Measurements from ENCODE around the gene ARHGAP8.
"Not testable (repeated sequence)": the region's sequence is repeated elsewhere in the genome, so short reads cannot be mapped to it uniquely, and the experiment has no call there.

Gene ARHGAP8

DNA sequence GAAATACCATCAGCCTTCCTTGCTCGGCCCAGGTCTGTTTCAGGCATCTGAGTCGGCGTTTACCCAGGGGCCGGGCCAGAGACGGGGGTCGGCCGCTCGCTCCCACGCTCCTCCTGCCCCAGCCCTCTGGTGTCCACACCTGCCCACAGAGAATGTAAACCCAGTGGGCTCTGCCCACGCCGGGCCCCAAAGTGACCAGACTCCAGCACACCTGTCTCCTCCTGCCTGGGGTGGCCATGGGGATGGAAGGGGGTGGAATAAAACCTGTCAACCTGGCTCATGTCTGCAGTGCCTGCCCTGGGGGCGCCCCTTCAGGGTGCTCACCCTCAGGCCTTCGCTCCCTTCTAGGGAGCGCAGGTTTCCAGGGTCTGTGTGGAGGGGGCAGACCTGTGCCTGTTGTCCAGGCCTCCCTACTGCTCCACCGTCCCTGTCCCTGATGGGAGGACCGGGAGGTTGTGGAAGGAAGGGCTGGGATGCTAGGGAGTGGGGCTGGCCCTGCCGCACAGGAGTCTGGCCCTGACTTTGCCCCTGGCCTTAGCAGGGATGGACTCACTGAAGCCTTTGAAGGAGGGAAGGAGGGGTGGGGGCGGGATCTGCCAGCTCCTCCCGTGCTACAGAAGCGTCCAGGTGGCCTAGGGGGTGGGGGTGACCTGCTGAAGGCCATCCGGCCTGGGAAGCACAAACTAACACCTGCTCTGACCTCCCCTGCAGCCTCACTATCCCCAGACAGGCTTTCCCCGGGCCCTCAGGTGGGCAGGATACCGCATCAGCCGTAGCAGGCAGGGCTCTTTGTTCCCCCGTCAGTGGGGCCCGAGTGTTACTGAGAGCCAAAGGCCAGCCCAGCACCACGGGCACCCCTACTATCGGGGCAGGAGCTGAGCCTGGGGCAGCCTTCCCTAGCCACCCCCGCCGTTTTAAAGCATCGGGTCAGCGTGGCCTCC is 14.7 kb upstream of the ARHGAP8 start:
- Histone ChIP-seq H3K36me3 (ENCODE audit: insufficient read depth, low read length) (no peaks in the 10 kb centered on the region), H3K9me3 (ENCODE audit: low read length) (no peaks in the 10 kb centered on the region), H2AFZ (ENCODE audit: low read depth, low read length) (no peak overlapping the region), H3K4me1 (ENCODE audit: insufficient read depth, low read length) (no peaks in the 10 kb centered on the region), H3K4me3 (ENCODE audit: low read length) (no peak overlapping the region), H3K27me3 (ENCODE audit: insufficient read depth, low read length) (peaks cover 4% of the 10 kb centered on the region)

DNA sequence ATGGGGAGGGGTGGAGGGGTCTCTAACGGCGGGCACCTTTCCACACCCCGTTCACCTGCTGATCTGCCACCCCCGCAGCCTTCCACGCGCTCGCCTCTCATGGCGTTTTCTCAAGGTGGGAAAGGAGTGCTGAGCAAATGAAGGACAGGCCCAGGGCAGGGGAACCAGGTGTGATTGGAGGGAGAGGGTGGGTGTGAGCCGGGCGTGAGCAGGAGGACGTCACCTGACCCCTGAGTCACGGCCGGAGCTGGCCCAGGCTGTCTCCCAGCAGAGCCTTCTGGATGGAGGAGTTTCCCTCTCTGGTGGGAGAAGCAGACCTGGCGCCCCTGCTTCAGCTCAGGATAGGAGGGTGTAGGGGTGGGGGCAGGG is 14.0 kb upstream of the ARHGAP8 start:
- no peaks in the 10 kb centered on the region for H3K9me3 ChIP-seq (ENCODE audit: low read length)
- H3K27me3 ChIP-seq (ENCODE audit: insufficient read depth, low read length): peaks cover 4% of the 10 kb centered on the region
- no peaks in the 10 kb centered on the region for H3K36me3 ChIP-seq (ENCODE audit: insufficient read depth, low read length)
- H3K4me1 ChIP-seq (ENCODE audit: insufficient read depth, low read length): no peaks in the 10 kb centered on the region
- no peak overlapping the region for H3K4me3 ChIP-seq (ENCODE audit: low read length)
- H2AFZ ChIP-seq (ENCODE audit: low read depth, low read length): no peak overlapping the region

DNA sequence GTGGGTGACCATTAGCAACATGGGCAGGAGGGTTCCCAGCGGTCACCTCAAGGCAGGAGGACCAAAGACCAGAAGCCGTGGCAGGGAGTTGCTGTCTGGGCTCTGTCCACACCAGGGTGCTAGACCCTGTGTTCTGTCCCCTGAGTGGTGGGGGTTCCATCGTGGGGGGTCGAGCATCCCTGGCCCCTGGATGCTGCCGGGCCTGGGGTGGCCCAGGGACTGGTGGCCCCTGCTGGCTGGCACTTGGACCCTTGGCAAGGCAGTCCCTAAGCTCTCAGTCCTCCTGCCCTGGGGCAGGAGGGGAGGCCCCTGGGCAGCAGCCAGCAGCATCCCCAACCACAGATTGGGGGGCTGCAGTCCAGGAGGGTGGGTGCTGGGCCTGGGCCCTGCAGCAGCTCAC is 13.4 kb upstream of the ARHGAP8 start:
- H3K27me3 ChIP-seq (ENCODE audit: insufficient read depth, low read length): peaks cover 4% of the 10 kb centered on the region
- H3K9me3 ChIP-seq (ENCODE audit: low read length): no peaks in the 10 kb centered on the region
- no peak overlapping the region for H2AFZ ChIP-seq (ENCODE audit: low read depth, low read length)
- H3K4me1 ChIP-seq (ENCODE audit: insufficient read depth, low read length): no peaks in the 10 kb centered on the region
- H3K36me3 ChIP-seq (ENCODE audit: insufficient read depth, low read length): no peaks in the 10 kb centered on the region
- H3K4me3 ChIP-seq (ENCODE audit: low read length): no peak overlapping the region

DNA sequence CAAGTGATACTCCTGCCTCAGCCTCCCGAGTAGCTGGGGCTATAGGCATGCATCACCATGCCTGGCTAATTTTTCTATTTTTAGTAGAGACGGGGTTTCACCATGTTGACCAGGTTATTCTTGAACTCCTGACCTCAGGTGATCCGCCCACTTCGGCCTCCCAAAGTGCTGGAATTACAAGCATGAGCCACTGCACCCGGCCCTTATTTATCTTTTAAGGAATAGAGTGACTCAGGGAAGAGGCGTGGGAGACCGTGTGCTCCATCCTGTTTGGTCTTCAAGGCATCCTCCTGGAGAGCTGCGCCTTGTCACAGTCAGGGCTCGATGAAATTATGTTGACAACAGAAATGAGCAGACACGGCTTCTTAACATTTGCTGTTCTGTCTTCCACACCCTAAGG is 12.7 kb upstream of the ARHGAP8 start:
- not testable (repeated sequence) for H3K36me3 ChIP-seq (ENCODE audit: insufficient read depth, low read length); H3K4me1 ChIP-seq (ENCODE audit: insufficient read depth, low read length); H3K27me3 ChIP-seq (ENCODE audit: insufficient read depth, low read length); H3K9me3 ChIP-seq (ENCODE audit: low read length); H2AFZ ChIP-seq (ENCODE audit: low read depth, low read length); H3K4me3 ChIP-seq (ENCODE audit: low read length)

DNA sequence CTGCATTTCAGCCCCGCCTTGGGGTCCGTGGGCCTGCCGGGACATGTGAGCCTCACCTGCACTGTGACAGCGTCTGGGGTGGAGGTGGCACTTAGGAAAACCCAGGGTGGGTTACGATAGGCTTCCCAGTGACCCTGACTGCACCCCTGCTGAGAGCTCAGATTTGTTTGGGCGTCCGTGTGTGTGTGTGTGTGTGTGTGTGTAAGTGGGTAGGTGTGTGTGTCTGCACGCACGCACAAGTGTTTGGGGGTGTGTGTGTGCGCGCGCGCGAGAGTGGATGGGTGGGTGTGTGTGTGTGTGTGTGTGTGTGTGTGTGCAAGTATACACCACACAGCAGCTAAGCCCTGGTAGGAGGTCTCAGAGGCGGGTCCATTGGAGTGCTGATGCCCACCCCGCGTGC is 12.1 kb upstream of the ARHGAP8 start:
- H3K9me3 ChIP-seq (ENCODE audit: low read length): no peaks in the 10 kb centered on the region
- no peaks in the 10 kb centered on the region for H3K4me1 ChIP-seq (ENCODE audit: insufficient read depth, low read length)
- peaks cover 4% of the 10 kb centered on the region for H3K27me3 ChIP-seq (ENCODE audit: insufficient read depth, low read length)
- no peak overlapping the region for H3K4me3 ChIP-seq (ENCODE audit: low read length)
- H2AFZ ChIP-seq (ENCODE audit: low read depth, low read length): no peak overlapping the region
- no peaks in the 10 kb centered on the region for H3K36me3 ChIP-seq (ENCODE audit: insufficient read depth, low read length)

DNA sequence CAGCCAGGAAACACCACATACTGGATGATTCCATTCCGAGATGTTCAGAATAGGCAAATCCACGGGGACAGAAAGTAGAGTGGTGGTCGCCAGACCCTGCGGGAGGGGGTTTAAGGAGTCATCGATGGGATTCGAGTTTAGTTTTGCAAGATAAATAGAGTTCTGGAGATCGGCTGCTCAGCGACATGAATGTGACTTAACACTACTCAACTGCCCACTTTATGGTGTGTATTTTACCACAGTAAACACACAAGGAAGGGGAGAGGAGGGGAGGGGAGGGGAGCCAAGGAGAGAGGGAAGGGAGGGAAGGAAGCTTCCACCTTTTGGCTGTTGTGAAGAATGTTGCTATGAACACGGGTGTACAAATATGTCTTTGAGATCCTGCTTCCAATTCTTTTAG is 10.4 kb upstream of the ARHGAP8 start:
- H3K9me3 ChIP-seq (ENCODE audit: low read length): no peaks in the 10 kb centered on the region
- H3K36me3 ChIP-seq (ENCODE audit: insufficient read depth, low read length): no peaks in the 10 kb centered on the region
- H3K4me1 ChIP-seq (ENCODE audit: insufficient read depth, low read length): peaks cover 8% of the 10 kb centered on the region
- no peak overlapping the region for H2AFZ ChIP-seq (ENCODE audit: low read depth, low read length)
- peaks cover 13% of the 10 kb centered on the region for H3K27me3 ChIP-seq (ENCODE audit: insufficient read depth, low read length)
- H3K4me3 ChIP-seq (ENCODE audit: low read length): no peak overlapping the region

DNA sequence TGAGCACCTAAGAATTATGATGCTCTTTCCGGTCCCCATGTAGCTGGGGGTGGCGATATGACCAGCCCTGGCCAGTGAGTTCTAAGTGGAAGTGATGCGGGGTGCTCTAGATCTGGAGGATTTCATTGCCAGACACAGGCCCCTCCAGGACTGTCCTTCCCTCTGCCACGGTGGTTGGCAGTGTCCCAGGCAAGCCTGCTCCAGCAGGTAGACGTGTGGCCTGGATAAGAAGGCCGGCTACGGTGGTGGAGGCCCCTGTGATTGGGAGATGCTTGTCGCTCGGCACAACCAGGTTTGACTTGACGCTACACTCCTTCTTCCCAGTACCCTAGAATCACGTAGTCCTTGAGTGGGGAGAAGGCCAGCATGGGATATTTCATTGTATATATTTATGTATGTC is 9.1 kb upstream of the ARHGAP8 start:
- Histone ChIP-seq H3K4me3 (ENCODE audit: low read length) (no peak overlapping the region), H2AFZ (ENCODE audit: low read depth, low read length) (no peak overlapping the region), H3K27me3 (ENCODE audit: insufficient read depth, low read length) (peaks cover 11% of the 10 kb centered on the region), H3K9me3 (ENCODE audit: low read length) (no peaks in the 10 kb centered on the region), H3K4me1 (ENCODE audit: insufficient read depth, low read length) (peaks cover 8% of the 10 kb centered on the region), H3K36me3 (ENCODE audit: insufficient read depth, low read length) (no peaks in the 10 kb centered on the region)

DNA sequence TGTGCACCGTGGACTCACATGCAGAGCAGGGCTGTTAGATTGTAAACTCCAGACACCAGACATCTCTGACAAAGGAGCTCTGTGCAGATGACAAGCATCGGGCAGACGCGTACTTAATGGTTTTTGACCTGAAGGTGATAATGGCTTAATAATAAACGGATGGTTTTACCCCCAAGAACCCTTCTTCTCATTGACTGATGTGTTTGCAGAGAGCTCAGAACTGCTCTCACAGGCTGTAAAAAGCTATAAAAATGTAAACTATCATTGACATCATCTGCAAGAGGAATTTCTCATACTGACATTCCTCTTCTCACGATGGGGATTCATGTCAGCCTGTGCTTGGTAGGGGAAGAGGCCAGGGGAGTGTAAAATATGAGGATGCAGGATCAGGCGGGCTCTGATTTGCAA is 8.6 kb upstream of the ARHGAP8 start:
- Histone ChIP-seq H3K4me3 (ENCODE audit: low read length) (no peak overlapping the region), H3K27me3 (ENCODE audit: insufficient read depth, low read length) (peaks cover 9% of the 10 kb centered on the region), H2AFZ (ENCODE audit: low read depth, low read length) (no peak overlapping the region), H3K4me1 (ENCODE audit: insufficient read depth, low read length) (peaks cover 8% of the 10 kb centered on the region), H3K9me3 (ENCODE audit: low read length) (no peaks in the 10 kb centered on the region), H3K36me3 (ENCODE audit: insufficient read depth, low read length) (no peaks in the 10 kb centered on the region)

DNA sequence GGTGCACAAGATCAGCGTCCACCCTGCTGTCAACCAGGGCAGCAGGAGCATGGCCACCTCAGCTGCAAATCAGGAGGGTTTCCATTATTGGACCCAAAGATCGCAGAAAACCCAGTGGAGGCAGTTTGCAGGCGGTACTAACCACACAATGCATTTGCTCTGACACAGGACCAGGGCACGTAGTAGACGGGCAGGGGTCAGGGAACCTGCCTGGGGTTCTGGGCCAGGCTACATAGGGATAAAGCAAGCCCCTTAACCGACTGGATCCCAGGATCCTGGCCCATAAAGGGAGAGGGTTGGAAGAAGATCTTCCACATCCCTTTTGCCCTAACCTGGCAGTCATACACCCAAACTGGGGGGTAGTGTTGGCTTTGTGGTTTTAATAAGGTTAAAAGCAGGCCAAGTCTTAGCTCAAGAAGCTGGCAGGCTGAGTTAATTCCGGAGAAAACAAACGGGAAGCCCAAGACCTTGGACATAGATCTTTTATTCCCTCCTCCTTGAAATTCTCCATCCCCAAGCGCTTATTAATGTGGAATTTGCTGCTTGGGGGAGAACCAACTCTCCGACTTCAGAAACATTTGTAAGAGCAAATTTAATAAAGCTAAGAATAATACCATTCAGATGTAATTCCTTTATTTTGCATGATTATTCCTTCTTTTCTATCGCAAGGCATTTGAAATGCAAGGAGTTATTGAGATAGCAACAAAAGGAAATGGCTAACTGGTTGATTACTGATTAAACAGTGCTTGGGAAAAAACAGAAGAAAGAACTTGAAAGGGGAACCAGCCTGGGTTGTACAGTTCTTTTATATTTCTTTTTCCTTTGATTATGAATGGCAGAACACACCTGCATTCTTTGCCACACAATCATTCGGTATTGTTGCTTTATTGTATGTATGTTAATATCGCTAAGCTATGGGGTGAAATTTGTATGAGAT is 6.3 kb upstream of the ARHGAP8 start:
- Histone ChIP-seq H2AFZ (ENCODE audit: low read depth, low read length) (no peak overlapping the region), H3K36me3 (ENCODE audit: insufficient read depth, low read length) (no peaks in the 10 kb centered on the region), H3K4me3 (ENCODE audit: low read length) (no peak overlapping the region), H3K4me1 (ENCODE audit: insufficient read depth, low read length) (peaks cover 8% of the 10 kb centered on the region), H3K27me3 (ENCODE audit: insufficient read depth, low read length) (peaks cover 9% of the 10 kb centered on the region), H3K9me3 (ENCODE audit: low read length) (no peaks in the 10 kb centered on the region)

DNA sequence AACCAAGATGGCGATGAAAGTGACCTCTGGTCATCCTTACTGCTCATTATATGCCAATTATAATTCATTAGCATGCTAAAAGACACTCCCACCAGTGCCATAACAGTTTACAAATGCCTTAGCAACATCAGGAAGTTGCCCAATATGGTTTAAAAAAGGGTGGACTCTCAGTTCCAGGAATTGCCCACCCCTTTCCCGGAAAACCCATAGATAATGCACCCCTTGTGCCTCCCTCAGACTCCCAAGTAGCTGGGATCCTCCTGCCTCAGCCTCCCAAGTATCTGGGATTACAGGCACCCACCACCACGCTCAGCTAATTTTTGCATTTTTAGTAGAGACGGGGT is 4.6 kb upstream of the ARHGAP8 start:
- H3K4me3 ChIP-seq (ENCODE audit: low read length); H2AFZ ChIP-seq (ENCODE audit: low read depth, low read length); H3K4me1 ChIP-seq (ENCODE audit: insufficient read depth, low read length); H3K9me3 ChIP-seq (ENCODE audit: low read length); H3K36me3 ChIP-seq (ENCODE audit: insufficient read depth, low read length): not testable (repeated sequence)
- H3K27me3 ChIP-seq (ENCODE audit: insufficient read depth, low read length): peaks cover 20% of the 10 kb centered on the region

DNA sequence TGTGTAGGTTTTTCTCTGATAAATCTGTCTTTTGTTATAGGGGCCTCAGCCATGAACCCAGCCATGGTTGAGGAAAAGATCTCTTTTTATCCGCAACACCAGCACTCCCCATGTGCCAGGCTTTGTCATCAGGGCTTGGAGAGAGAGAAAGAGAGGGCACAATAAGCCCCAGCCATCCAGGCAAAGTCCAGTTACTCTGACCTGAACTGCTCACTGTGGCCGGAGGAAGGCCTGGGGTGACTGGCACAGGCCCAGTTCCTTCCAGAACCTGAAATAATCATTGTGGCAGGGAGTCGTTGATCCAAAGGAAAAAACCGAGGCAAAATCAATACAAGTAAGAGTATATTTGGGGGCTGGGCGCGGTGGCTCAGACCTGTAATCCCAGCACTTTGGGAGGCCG is 3.9 kb upstream of the ARHGAP8 start:
- peaks cover 8% of the 10 kb centered on the region for H3K4me1 ChIP-seq (ENCODE audit: insufficient read depth, low read length)
- H3K4me3 ChIP-seq (ENCODE audit: low read length): no peak overlapping the region
- H3K9me3 ChIP-seq (ENCODE audit: low read length): no peaks in the 10 kb centered on the region
- H3K36me3 ChIP-seq (ENCODE audit: insufficient read depth, low read length): no peaks in the 10 kb centered on the region
- H2AFZ ChIP-seq (ENCODE audit: low read depth, low read length): no peak overlapping the region
- peaks cover 27% of the 10 kb centered on the region for H3K27me3 ChIP-seq (ENCODE audit: insufficient read depth, low read length)

DNA sequence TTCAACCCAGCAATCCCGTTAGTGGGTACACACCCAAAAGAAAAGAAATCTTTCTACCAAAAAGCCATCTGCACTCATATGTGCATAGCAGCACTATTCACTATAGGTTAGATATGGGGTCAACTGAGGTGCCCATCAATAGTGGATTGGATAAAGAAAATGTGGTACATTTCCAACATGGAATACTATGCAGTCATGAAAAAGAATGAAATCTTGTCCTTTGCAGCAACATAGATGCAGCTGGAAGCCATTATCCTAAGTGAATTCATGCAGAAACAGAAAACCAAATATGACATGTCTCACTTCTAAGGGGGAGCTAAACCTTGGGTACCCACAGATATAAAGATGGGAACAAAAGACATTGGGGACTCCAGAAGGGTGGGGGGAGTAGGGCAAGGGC is 1.9 kb upstream of the ARHGAP8 start:
- H3K27me3 ChIP-seq (ENCODE audit: insufficient read depth, low read length): peaks cover 41% of the 10 kb centered on the region
- H3K4me3 ChIP-seq (ENCODE audit: low read length): no peak overlapping the region
- H2AFZ ChIP-seq (ENCODE audit: low read depth, low read length): no peak overlapping the region
- no peaks in the 10 kb centered on the region for H3K36me3 ChIP-seq (ENCODE audit: insufficient read depth, low read length)
- peaks cover 8% of the 10 kb centered on the region for H3K4me1 ChIP-seq (ENCODE audit: insufficient read depth, low read length)
- H3K9me3 ChIP-seq (ENCODE audit: low read length): peaks cover 4% of the 10 kb centered on the region
